ENCODE measurements around the gene TMEM106A.
"Not testable (repeated sequence)": the region's sequence is repeated elsewhere in the genome, so short reads cannot be mapped to it uniquely, and the experiment has no call there.

TMEM106A gene

GRCh38 chr17:43216369-43216761 lies 4.7 kb downstream of the TMEM106A start:
- no peak for DNase-seq (ENCODE audit: low spot score)

DNA sequence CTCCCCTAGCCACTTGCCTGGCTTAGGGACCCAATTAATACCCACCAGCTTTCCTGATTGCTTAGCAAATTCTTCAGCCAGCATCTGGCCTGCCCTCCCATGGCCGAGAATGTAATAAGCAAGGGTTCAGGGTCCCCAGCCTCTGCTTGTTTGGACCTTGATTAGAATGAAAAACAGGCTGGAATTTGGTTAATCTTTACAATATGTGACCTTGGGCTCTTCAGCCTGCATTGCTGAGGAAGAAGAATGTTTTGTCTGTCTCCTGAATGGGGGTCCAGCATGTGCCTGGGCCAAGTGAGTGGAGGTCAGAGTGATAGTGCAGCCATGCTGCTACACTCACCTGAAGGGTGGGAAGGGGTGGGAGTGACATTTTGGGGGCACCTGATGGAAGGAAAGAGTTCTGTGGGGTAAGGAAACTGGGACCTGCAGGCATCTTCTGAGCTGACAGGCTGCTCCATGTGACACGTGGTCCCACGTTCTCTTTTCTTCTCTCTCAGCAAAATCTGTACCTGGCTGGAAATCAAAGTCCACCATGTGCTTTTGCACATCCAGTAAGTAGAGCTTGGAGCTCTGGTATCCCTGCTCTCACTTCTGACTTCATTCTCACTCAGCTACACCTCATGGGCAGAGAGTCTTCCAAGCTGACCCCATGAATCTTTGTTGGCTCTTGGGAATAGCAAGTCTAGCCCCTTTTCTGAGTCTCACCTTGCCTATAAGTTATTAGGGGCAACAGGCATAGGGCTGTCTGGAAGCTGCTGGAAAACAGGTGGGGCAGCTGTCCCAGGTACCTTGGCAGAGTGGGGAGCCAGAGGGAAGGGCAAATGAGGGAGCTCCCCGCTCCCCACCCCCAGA lies 5.3 kb downstream of the TMEM106A start:
- DNase-seq (ENCODE audit: low spot score), result no peak

DNA sequence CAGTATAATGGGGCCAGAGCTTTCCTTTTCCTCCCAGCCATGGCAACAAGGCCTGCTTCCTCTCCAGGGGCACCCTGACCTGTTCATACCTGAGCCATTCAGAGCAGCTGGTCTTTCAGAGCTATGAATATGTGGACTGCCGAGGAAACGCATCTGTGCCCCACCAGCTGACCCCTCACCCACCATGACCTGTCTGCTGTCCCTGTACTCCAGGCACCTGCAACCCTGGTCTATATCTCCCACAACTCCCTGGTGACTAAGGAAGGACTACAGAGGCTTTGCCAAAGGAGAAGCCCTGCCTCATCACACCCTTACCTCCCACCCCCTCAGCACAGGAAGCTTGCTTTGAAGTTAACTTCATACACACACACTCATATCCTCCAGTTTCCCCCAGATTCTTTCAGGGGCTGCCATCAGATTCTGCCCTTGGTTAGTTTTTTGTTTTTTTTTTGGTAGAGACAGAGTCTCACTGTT lies 6.0 kb downstream of the TMEM106A start:
- no peak for DNase-seq (ENCODE audit: low spot score)

- no peak for DNase-seq (ENCODE audit: low spot score)
These were observed 7.3 kb downstream of the TMEM106A start for GRCh38 chr17:43219001-43219400.

DNA sequence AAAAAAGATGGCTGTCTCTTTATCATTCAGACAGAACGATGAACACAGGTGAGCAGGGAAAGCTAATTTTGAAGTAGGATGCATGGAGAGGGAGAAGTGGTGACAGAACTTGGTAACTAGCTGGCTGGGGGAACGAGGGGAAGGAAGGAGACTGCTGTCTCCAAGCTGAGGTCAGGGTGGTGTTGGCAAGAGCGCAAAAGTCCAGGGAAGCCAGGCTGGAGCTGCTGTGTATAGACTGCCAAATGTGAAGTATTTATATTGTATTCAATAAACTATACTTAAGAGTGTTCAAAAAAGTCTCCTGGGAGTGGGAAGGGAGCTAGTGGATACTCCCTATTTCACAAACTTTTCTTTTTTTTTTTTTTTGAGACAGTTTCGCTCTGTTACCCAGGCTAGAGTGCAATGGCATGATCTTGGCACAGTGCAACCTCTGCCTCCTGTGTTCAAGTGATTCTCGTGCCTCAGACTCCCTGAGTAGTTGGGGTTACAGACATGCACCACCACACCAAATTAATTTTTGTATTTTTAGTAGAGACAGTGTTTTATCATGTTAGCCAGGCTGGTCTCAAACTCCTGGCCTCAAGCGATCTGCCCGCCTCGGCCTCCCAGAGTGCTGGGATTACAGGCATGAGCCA lies 8.2 kb downstream of the TMEM106A start:
- no peak for DNase-seq (ENCODE audit: low spot score)

DNA sequence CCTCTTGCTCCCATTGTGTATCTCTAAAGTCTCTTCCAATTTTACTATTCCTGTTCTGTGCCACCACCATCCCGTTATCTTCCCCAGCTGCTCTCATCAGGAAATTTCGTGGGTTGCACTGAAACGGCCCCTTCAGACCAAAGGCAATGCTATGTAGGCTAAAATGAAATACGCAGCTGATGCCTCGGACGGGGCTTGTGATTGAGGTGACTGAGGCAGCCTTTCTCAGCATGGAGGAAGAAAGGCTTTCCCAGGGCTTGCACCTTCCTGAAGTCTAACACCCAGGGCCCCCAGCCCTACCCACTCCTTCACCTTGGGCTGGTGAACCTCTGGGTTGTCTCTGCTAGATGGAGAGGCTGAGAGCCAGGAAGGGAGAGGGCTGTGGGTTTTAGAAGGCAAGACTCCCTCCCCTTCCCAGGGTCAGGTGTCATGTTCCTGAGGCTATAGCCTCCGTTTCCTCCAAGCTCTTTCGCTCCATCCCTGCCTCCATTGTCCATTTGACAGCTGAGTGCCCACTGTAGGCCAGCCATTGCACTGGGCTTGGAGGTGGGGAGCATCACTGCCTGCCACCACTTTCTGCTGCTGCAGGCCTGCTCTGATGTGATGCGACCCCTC lies 8.9 kb downstream of the TMEM106A start:
- no peak for DNase-seq (ENCODE audit: low spot score)

DNA sequence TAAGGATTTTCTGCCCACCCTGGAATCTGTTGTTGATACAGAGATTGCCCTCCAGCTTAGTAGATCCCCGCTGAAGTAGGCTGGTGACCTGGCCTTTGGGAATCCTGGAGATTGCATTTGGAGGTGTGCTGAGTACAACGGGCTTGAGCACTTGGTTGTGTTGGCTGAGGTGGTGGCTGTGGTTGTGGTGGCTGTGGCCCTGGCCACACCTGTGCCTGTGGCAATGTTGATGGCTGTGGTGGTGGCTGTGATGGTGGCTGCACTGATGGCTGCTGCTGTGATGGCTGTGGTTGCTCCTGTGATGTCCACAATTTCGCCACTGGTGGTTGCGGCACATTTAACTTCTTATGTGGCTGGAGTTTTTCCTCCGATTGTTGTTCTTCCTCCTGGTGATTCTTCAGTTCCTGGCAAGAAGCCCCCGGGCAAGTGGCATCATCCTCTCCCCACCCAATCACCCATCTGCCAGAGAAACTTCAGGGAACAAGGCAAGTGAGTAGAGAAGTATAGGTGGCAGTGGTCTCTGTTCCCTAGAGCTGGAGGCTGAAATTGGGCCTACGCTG lies 12.6 kb downstream of the TMEM106A start:
- DNase-seq (ENCODE audit: low spot score), result no peak

DNA sequence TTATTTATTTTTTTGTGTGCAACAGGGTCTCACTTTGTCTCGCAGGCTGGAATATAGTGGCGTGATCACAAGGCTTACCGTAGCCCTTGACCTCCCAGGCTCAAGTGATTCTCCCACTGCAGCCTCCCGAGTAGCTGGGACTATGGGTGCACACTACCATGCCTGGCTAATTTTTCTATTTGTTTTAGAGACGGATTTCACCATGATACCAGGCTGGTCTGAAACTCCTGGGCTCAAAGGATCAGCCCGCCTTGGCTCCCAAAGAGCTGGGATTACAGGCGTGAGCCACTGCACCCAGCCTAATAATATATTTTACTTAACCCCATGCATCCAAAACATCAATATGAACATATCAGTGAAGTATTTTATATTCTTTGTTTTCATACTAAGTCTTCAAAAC lies 14.7 kb downstream of the TMEM106A start:
- DNase-seq (ENCODE audit: low spot score), result no peak

DNA sequence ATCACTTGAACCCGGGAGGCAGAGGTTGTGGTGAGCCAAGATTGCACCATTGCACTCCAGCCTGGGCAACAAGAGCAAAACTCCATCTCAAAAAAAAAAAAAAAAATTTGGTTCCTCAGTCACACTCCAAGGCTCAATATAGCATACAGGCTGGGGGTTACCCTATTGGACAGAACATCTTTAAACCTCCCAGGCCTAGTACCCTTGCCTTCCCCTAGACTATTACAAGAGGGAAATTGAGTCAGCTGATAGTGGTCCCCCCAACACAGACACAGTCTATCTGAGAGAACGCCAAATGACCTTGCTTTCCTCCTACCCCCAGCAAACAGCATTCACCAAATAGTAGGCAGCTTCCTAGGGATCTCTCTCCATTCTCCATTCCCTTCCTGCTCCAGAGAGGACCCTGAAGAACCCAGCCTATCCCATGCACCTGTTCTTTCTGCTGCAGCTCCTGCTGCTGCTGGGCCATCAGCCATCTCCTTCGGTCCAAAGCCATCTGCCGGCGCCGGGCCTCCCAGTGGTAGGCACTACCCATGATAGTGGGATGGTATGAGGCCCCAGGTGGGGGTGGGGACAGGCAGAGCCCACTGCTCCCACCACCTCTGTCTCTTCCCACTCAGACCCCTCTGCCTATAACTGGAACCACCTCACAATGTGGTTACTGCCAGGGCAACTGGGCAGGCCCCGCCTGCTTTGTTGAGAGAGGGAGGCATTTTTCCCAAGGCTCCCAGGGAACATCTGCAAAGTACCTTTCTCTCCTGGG lies 16.5 kb downstream of the TMEM106A start, which contains the start of gene CCDC200:
Gene CCDC200, minus strand, starts transcription at position 604 of the 763 bp plus-strand sequence. Its CDS starts 69 bp downstream, at position 535.
- not testable (repeated sequence) for DNase-seq (ENCODE audit: low spot score)

DNA sequence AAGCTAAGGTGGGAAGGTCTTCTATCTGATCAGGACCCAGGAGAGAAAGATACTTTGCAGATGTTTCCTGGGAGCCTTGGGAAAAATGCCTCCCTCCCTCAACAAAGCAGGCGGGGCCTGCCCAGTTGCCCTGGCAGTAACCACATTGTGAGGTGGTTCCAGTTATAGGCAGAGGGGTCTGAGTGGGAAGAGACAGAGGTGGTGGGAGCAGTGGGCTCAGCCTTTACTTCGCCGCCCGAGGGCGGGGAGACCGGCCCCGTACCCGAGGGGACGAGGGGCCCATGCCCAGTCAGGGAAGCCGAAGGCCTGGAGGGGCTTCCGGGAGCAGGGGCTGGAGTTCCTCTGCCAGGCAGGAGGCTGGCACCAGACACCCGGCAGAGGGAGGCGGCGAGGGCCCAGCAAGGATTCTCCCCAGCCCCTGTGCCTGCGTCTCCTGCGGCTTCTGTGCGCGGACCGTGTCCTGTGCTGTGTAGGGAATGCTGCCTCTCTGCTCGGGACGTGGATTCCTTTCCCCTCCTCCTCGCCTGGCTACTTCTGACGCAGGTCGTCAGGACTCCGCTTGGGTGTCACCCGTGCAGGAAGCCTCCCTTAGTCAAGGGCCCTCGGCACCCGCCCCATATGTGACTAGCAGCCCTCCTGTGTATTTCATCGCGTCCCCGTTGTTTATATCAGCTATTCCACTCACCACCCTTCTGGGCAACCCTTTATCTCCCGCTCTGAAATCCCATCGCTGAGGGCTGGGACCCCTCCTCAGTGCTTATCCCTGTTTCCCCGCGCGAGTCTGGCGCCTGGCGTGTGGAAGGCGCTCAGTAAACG lies 19.7 kb downstream of the TMEM106A start:
- DNase-seq (ENCODE audit: low spot score), result not testable (repeated sequence)

DNA sequence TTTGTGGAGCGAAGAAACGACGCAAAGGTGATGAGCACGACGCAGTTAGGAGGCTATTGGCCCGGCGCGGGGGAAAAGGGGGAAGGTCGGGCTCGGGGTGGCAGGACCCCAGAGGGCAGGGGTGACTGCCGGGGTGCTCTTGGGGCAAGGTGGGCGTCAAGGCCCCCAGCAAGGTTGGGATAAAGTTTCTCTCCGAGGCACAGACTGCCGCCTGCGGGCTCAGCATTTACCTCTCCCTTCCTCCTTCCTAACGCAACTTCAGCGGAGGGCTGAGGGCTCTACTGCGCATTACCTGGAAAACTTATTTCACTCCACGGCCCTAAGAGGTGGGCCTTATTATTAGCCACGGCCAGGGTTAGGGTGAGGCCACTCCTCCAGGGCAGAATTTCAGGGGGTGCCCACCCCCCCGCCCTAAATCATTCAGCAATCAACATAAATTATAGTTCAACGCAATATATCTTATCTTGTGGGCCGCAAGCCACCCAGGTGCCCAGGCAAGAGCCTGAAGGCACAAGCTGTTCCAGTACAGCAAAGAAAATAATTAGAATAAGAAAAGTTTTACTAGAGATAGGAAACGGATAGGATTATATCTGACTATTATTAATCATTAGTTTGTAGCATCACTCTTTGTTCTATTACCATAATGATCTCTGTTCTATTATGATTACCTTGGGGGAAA lies 20.5 kb downstream of the TMEM106A start:
- DNase-seq (ENCODE audit: low spot score), result peak; percentile 16

DNA sequence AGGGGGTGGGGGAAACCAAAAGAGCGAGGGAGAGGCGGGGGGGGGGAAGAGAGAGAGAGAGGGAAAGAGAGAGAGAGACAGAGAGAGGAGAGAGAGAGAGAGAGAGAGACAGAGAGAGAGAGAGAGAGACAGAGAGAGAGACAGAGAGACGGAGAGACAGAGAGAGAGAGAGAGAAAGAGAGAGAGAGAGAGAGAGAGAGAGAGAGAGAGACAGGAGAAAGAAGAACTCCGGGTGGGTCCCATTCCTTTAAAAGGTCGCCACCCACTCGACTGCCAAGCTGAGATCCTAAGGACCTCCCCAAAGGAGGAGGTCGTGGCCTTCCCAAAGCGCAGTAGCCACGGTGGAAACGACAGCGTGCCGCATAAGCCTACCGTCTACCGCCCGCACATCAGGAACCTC lies 21.6 kb downstream of the TMEM106A start:
- DNase-seq (ENCODE audit: low spot score), result not testable (repeated sequence)

GRCh38 chr17:43233877-43234276 lies 22.2 kb downstream of the TMEM106A start, which contains the start of gene RNU2-1:
RNU2-1 (minus strand) TSS chr17:43233977.
- DNase-seq (ENCODE audit: low spot score), result not testable (repeated sequence)

- not testable (repeated sequence) for DNase-seq (ENCODE audit: low spot score)
These were observed 27.9 kb downstream of the TMEM106A start for GRCh38 chr17:43239597-43239996.

GRCh38 chr17:43240596-43241352 lies 29.1 kb downstream of the TMEM106A start:
- not testable (repeated sequence) for DNase-seq (ENCODE audit: low spot score)

DNA sequence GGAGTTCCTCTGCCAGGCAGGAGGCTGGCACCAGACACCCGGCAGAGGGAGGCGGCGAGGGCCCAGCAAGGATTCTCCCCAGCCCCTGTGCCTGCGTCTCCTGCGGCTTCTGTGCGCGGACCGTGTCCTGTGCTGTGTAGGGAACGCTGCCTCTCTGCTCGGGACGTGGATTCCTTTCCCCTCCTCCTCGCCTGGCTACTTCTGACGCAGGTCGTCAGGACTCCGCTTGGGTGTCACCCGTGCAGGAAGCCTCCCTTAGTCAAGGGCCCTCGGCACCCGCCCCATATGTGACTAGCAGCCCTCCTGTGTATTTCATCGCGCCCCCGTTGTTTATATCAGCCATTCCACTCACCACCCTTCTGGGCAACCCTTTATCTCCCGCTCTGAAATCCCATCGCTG lies 34.8 kb downstream of the TMEM106A start:
- DNase-seq (ENCODE audit: low spot score), result not testable (repeated sequence)

Data from CD4-positive, alpha-beta T cell treated with Interleukin-2 at 100 ng/mL for 4 hours (primary cell).